ENCODE measurements around the gene BANF2. TPM values are rescaled to one million over a fixed set of nuclear protein-coding genes. Genes with fewer than 3 reads are reported as not detected.

BANF2 gene
- total RNA-seq, 4 donors from 2014 or later, result not detected

DNA sequence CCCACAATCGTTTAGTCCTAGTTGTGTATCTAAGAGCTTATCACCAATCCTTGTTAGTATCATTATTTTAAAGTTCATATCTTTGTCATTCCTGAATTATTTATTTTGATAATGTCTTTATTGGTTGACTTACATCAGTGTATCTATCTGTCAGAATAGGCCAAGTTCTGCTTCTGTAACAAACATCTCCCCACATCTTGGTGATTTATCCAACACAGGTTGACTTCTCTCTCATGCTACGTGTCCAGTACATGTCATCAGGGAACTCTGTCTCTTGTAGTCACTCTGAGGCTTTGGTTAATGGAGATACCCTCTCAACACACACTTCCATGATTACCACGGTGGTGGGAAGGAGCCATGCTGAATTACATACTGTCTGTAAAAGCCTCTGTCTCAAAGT lies 38.4 kb downstream of the BANF2 start:
- no peak for DNase-seq (ENCODE audit: low spot score in 2 of 2)
- Histone ChIP-seq H3K27me3 (no peaks in the 10 kb centered on the region), H3K4me1 (no peaks in the 10 kb centered on the region), H3K36me3 (no peaks in the 10 kb centered on the region), H3K27ac (no peak overlapping the region), H3K9me3 (peaks cover 0 to 11% (median 0%) of the 10 kb centered on the region in 4 donors), H3K4me3 (no peak overlapping the region)
- TF ChIP-seq EP300 (IDR thresholded peaks at IDR 0.05) (no peak), POLR2A (IDR thresholded peaks at IDR 0.05) (no peak)
- TF ChIP-seq, protein P1, sequence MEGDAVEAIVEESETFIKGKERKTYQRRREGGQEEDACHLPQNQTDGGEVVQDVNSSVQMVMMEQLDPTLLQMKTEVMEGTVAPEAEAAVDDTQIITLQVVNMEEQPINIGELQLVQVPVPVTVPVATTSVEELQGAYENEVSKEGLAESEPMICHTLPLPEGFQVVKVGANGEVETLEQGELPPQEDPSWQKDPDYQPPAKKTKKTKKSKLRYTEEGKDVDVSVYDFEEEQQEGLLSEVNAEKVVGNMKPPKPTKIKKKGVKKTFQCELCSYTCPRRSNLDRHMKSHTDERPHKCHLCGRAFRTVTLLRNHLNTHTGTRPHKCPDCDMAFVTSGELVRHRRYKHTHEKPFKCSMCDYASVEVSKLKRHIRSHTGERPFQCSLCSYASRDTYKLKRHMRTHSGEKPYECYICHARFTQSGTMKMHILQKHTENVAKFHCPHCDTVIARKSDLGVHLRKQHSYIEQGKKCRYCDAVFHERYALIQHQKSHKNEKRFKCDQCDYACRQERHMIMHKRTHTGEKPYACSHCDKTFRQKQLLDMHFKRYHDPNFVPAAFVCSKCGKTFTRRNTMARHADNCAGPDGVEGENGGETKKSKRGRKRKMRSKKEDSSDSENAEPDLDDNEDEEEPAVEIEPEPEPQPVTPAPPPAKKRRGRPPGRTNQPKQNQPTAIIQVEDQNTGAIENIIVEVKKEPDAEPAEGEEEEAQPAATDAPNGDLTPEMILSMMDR (IDR thresholded peaks at IDR 0.05), result no peak
- WGBS, 2 donors, result 55 to 58% methylated on average over 3 of the region's 3 CpGs

DNA sequence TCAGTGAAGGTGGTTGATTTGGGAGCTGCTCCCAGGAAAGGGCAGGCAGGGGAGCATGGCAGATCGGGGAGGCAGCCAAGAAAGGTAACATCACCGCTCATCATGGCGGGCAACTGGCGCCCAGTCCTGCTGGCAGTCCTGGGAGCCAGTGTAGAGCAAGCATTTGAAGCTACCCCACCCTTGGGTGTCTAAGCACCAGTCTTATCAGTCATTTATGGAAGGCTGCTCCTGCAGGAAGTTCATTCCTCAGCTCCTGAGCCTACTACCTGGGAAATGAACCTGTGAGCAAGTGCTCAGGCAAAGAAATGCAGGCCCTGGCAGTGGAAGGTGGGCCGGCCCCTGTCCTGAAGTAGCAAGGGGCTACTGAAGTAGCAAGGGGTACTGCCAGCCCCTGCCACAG lies 41.5 kb downstream of the BANF2 start:
- TF ChIP-seq POLR2A (IDR thresholded peaks at IDR 0.05), result no peak
- no peak for TF ChIP-seq EP300 (IDR thresholded peaks at IDR 0.05)
- TF ChIP-seq, protein P1 (IDR thresholded peaks at IDR 0.05), result no peak
- Histone ChIP-seq H3K4me1 (no peaks in the 10 kb centered on the region), H3K4me3 (no peak overlapping the region), H3K36me3 (no peaks in the 10 kb centered on the region), H3K27me3 (no peaks in the 10 kb centered on the region), H3K9me3 (peaks cover 0 to 8% (median 0%) of the 10 kb centered on the region in 4 donors), H3K27ac (no peak overlapping the region)
- no peak for DNase-seq (ENCODE audit: low spot score in 2 of 2)
- WGBS, 2 donors, result 94 to 98% methylated on average over 5 of the region's 5 CpGs

DNA sequence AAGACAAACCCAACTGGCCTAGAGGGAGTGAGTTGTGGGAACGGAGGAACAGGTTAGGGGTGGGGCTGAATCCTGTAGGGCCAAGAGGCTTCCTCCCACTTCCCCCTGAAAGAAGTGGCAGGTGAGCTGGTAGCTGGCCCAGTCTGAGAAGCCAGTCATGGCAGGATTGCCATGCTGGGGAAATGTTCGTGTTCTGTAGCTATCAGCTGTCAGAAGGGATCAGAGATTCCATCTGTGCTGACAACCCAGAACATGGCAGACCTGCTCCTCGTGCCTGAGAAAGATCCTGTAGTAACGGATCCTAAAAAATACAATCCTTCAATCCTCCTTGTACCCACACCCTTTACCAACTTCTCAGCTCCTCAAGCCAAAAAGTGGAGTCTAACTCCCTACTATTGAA lies 43.0 kb downstream of the BANF2 start:
- Histone ChIP-seq H3K36me3 (no peaks in the 10 kb centered on the region), H3K4me1 (no peaks in the 10 kb centered on the region), H3K27me3 (no peaks in the 10 kb centered on the region), H3K27ac (no peak overlapping the region), H3K4me3 (no peak overlapping the region), H3K9me3 (peaks cover 0 to 6% (median 0%) of the 10 kb centered on the region in 4 donors)
- WGBS, 2 donors, result 51 to 59% methylated on average over 4 of the region's 4 CpGs
- TF ChIP-seq, protein P1 (IDR thresholded peaks at IDR 0.05), result no peak
- TF ChIP-seq EP300 (IDR thresholded peaks at IDR 0.05) (no peak), POLR2A (IDR thresholded peaks at IDR 0.05) (no peak)
- no peak for DNase-seq (ENCODE audit: low spot score in 2 of 2)

DNA sequence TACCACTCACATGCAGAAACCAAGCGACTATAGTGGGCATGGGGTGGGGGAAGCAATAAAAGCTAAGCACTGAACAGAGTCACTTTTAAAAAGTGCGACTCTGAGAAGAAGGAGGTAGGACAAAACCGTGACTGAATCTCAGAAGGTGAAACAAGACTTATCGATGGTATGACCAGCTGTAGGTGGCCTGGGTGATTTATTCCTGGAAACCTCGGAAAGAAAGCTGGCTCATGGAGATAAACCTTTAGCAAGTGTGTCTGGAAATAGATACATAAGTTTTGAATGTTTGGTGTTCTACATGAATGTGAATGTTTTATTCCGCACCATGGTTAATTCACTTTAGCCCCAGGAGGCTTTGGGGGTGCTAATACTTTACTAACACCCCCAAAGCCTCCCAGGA lies 43.9 kb downstream of the BANF2 start:
- TF ChIP-seq EP300 (IDR thresholded peaks at IDR 0.05) (no peak), POLR2A (IDR thresholded peaks at IDR 0.05) (no peak)
- TF ChIP-seq, protein P1 (IDR thresholded peaks at IDR 0.05), result no peak
- Histone ChIP-seq H3K27ac (no peak overlapping the region), H3K36me3 (no peaks in the 10 kb centered on the region), H3K27me3 (no peaks in the 10 kb centered on the region), H3K4me3 (no peak overlapping the region), H3K4me1 (no peaks in the 10 kb centered on the region), H3K9me3 (peaks cover 0 to 3% (median 0%) of the 10 kb centered on the region in 4 donors)
- 90 to 91% methylated on average over 6 of the region's 6 CpGs for WGBS, 2 donors
- no peak for DNase-seq (ENCODE audit: low spot score in 2 of 2)

DNA sequence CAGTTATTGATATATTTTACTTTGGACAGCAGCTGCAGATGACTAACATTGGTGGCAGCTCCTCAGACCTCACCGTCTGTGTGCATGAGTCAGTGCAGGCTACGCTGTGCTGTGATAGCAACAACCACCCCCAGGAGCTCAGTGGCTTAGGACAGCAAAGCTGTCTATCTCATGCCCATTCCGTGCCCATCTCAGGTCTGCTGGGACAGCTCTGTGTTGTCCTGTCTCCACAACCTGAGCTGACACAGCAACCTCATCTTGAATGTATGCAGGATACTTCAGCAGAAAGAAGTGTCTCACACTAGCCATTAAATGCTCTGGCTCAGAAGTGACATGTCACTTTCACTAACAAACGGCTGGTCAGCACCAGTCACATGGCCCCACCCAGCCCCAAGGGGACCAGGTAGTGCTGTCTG lies 47.7 kb downstream of the BANF2 start:
- Histone ChIP-seq H3K4me1 (no peaks in the 10 kb centered on the region), H3K9me3 (no peaks in the 10 kb centered on the region), H3K4me3 (no peak overlapping the region), H3K27me3 (no peaks in the 10 kb centered on the region), H3K36me3 (no peaks in the 10 kb centered on the region), H3K27ac (no peak overlapping the region)
- WGBS, 2 donors, result 48 to 58% methylated on average over 4 of the region's 4 CpGs
- no peak for TF ChIP-seq EP300 (IDR thresholded peaks at IDR 0.05)
- TF ChIP-seq, protein P1 (IDR thresholded peaks at IDR 0.05), result no peak
- no peak for TF ChIP-seq POLR2A (IDR thresholded peaks at IDR 0.05)
- no peak for DNase-seq (ENCODE audit: low spot score in 2 of 2)
